Endothelial cell of umbilical vein (primary cell): ENCODE results near the gene KCNH1. TPM values are rescaled to one million over a fixed set of nuclear protein-coding genes. Genes with fewer than 3 reads are reported as not detected.

Experiments
- BruUV-seq: library from RNA; stranded (reverse); fragments of 400-500 nt; replicated peaks from 2 replicates; lab custom pipeline; 2021; lab: Mats Ljungman, UMichigan
- CTCF ChIA-PET: fragments of 300-600, 350-600 bp; sonication (Branson Sonifier 250); formaldehyde crosslinking; loops from one replicate; lab custom pipeline; 2021; ENCODE audit warnings: antibody characterized with exemption, inconsistent platforms; lab: Charles Lee
- POLR2A ChIA-PET: fragments of 300-600, 350-600 bp; sonication (Branson Sonifier 250); formaldehyde crosslinking; loops from one replicate; lab custom pipeline; 2021; ENCODE audit warnings: antibody characterized with exemption, inconsistent platforms; lab: Charles Lee
- DNase-seq: peaks from one replicate; pipeline ENCODE4 v3.0.0-alpha.2; 2011; ENCODE audit warnings: low read depth, low spot score
- FAIRE-seq: peaks from 2 replicates; lab custom pipeline; 2011; peaks lifted over from hg19 to GRCh38; lab: Jason Lieb, UNC
- H2AFZ ChIP-seq: 2 replicates; pipeline ENCODE4 v1.6.0; 2012; ENCODE audit warnings: low read depth, low read length, control low read depth, inconsistent platforms
- H3K27ac ChIP-seq: 2 replicates; pipeline ENCODE4 v1.5.1; 2011; ENCODE audit warnings: low read depth, mild to moderate bottlenecking, control low read depth, low read length, moderate library complexity; ENCODE audit not compliant: insufficient read depth
- H3K27me3 ChIP-seq, 2 experiments: 2 replicates each; pipeline versions ENCODE4 v1.6.0 to v1.6.1; 2011; ENCODE audit warnings: low read length in 2 of 2, mixed read lengths in 1 of 2; ENCODE audit not compliant: control insufficient read depth in 2 of 2, insufficient read depth in 2 of 2
- H3K36me3 ChIP-seq, 2 experiments: 2 replicates in 1 of 2; 3 replicates in 1 of 2; pipeline ENCODE4 v1.5.1; 2011; ENCODE audit warnings: low read length in 2 of 2, mild to moderate bottlenecking in 1 of 2, moderate library complexity in 1 of 2; ENCODE audit not compliant: control insufficient read depth in 2 of 2, insufficient read depth in 2 of 2; ENCODE audit errors: extremely low read depth in 1 of 2
- H3K4me1 ChIP-seq: 3 replicates; pipeline ENCODE4 v1.5.1; 2011; ENCODE audit warnings: mild to moderate bottlenecking, low read length; ENCODE audit not compliant: control insufficient read depth, insufficient read depth; ENCODE audit errors: extremely low read depth
- H3K4me2 ChIP-seq: 2 replicates; pipeline ENCODE4 v1.6.1; 2011; ENCODE audit warnings: low read length, control low read depth, mixed read lengths; ENCODE audit not compliant: insufficient read depth
- H3K4me3 ChIP-seq, 3 experiments: fragments of 200-600 bp in 1 of 3; sonication (generic), shearing (Covaris generic) in 1 of 3; replicated peaks in 1 of 3; 2 replicates each; pipeline ENCODE4 v1.5.1; 2011 to 2016; ENCODE audit warnings: control low read depth in 3 of 3, low read length in 3 of 3, mild to moderate bottlenecking in 2 of 3, inconsistent platforms in 1 of 3, low read depth in 1 of 3, moderate library complexity in 1 of 3; ENCODE audit not compliant: insufficient read depth in 1 of 3
- H3K79me2 ChIP-seq: 2 replicates; pipeline ENCODE4 v1.6.0; 2012; ENCODE audit warnings: low read length, inconsistent platforms; ENCODE audit not compliant: control insufficient read depth, insufficient read depth
- H3K9ac ChIP-seq: replicated peaks from 2 replicates; pipeline ENCODE3; 2011; ENCODE audit warnings: low read length, control low read depth; ENCODE audit not compliant: insufficient read depth; ENCODE audit errors: extremely low read depth
- H3K9me1 ChIP-seq: replicated peaks from 3 replicates; pipeline ENCODE4 v1.6.0; 2011; ENCODE audit warnings: mild to moderate bottlenecking, low read length; ENCODE audit not compliant: control insufficient read depth, insufficient read depth; ENCODE audit errors: extremely low read depth
- H3K9me3 ChIP-seq: replicated peaks from 2 replicates; pipeline ENCODE4 v1.5.1; 2012; ENCODE audit warnings: low read length, inconsistent platforms; ENCODE audit not compliant: control insufficient read depth, insufficient read depth
- H4K20me1 ChIP-seq: replicated peaks from 2 replicates; pipeline ENCODE3; 2011; ENCODE audit warnings: mild to moderate bottlenecking, low read length; ENCODE audit not compliant: control insufficient read depth, insufficient read depth; ENCODE audit errors: extremely low read depth
- EZH2 ChIP-seq: IDR thresholded peaks from 2 replicates; pipeline ENCODE4 v1.6.1; 2012; ENCODE audit warnings: borderline replicate concordance, low read depth, mild to moderate bottlenecking, moderate library complexity, low read length, inconsistent platforms; ENCODE audit not compliant: severe bottlenecking
- FOS ChIP-seq: IDR thresholded peaks from 2 replicates; pipeline ENCODE4 v1.6.1; 2011; ENCODE audit warnings: mild to moderate bottlenecking, low read length, moderate library complexity, borderline replicate concordance; ENCODE audit not compliant: insufficient read depth
- GATA2 ChIP-seq: IDR thresholded peaks from 2 replicates; pipeline ENCODE4 v1.7.0; 2011; ENCODE audit warnings: low read depth, mild to moderate bottlenecking, moderate library complexity, mixed read lengths, low read length; ENCODE audit not compliant: insufficient read length, insufficient read depth
- JUN ChIP-seq: IDR thresholded peaks from 2 replicates; pipeline ENCODE4 v1.6.1; 2011; ENCODE audit warnings: borderline replicate concordance, low read depth; ENCODE audit not compliant: insufficient read length, insufficient read depth
- MAX ChIP-seq: IDR thresholded peaks from 2 replicates; pipeline ENCODE4 v1.6.1; 2011; ENCODE audit not compliant: insufficient read depth, insufficient read length
- MYC ChIP-seq: IDR thresholded peaks from one replicate; pipeline ENCODE4 v1.6.1; 2011; ENCODE audit warnings: mild to moderate bottlenecking, low read depth, low read length
- POLR2A ChIP-seq: IDR thresholded peaks from 2 replicates; pipeline ENCODE4 v1.6.1; 2012; ENCODE audit warnings: low read depth, mild to moderate bottlenecking, control low read depth, low read length
- POLR2AphosphoS5 ChIP-seq: IDR thresholded peaks from 2 replicates; pipeline ENCODE4 v1.6.1; 2012; ENCODE audit warnings: low read depth, mild to moderate bottlenecking, control low read depth, low read length, moderate library complexity; ENCODE audit not compliant: insufficient read depth
- dilution Hi-C: fragments of 300-500 bp; cut with MboI; formaldehyde crosslinking; loops from one replicate; pipeline ENCODE4 v1.15.0; 2019; ENCODE audit warnings: low sequenced_read_pairs; ENCODE audit not compliant: extremely low pct_ligation_motif_present
- intact Hi-C: fragments of 100-400 bp; cut with micrococcal nuclease; formaldehyde crosslinking; loops from one replicate; pipeline ENCODE4 v1.10.0; 2022
- polyA plus RNA-seq, 4 experiments: library from polyadenylated mRNA; depleted of rRNA in 3 of 4; stranded (reverse) in 3 of 4; unstranded in 1 of 4; fragments of >200 nt; gene quantifications; 2 replicates each; pipeline versions ENCODE4 v1.2.1 to v1.2.3, GENCODE V29; 2011 to 2012; ENCODE audit warnings: missing spikeins in 1 of 4
- total RNA-seq: library from RNA; stranded (reverse); gene quantifications from 2 replicates; pipeline ENCODE4 v1.2.3, GENCODE V29; 2021
- TF ChIP-seq, protein P1 (sequence below), 2 donors: IDR thresholded peaks; 1 replicate in 1 of 2; 2 replicates in 1 of 2; pipeline ENCODE4 v1.5.1; 2011; ENCODE audit warnings: low read length in 2 of 2, mild to moderate bottlenecking in 2 of 2, moderate library complexity in 2 of 2, control low read depth in 1 of 2, inconsistent platforms in 1 of 2, low read depth in 1 of 2; ENCODE audit not compliant: insufficient read depth in 1 of 2; ENCODE audit errors: extremely low read depth in 1 of 2

Gene KCNH1
- total and polyA plus RNA-seq, 2 donors (not counting 3 experiments of a cell fraction or from before 2014, with no cell fraction given): not detected

DNA sequence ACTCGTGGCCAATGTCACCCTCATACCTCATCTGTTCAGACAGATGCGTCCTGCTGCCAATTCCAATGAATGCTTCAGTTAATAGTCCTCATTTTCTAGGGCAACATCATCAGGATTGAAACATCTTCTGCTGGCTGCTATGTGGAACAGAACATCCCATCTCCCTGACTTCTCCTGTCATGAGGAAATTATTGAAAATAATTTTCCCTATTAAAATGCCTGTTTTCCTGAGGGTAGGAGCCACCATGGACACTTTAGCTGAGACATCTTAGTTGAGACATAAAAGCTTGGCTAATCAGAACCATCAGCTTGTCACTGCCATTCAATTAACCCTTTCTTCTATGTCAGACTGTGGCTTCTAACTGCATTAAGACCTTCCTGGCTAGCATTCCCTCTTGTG lies 409.2 kb downstream of the KCNH1 start:
- POLR2A ChIA-PET: no interaction called here
- H3K27me3 ChIP-seq: no peaks in the 10 kb centered on the region
- dilution Hi-C loops (no loop called here), intact Hi-C loops (no loop called here)
- no TSS peak for BruUV-seq
- no peaks in the 10 kb centered on the region for H3K36me3 ChIP-seq
- FAIRE-seq (no peak), DNase-seq (no peak)
- no peaks in the 10 kb centered on the region for H3K79me2 ChIP-seq
- no peak overlapping the region for H2AFZ ChIP-seq
- CTCF ChIA-PET: no interaction called here
- H4K20me1 ChIP-seq: no peaks in the 10 kb centered on the region
- no peak overlapping the region for H3K9ac ChIP-seq
- no peak overlapping the region for H3K4me2 ChIP-seq
- no peaks in the 10 kb centered on the region for H3K9me1 ChIP-seq
- no peak overlapping the region for H3K4me3 ChIP-seq
- H3K4me1 ChIP-seq: no peaks in the 10 kb centered on the region
- H3K27ac ChIP-seq: no peak overlapping the region
- H3K9me3 ChIP-seq: peaks cover 4% of the 10 kb centered on the region
- TF ChIP-seq MAX: no peak
- no peak for TF ChIP-seq GATA2
- TF ChIP-seq POLR2AphosphoS5: no peak
- TF ChIP-seq EZH2: no peak
- no peak for TF ChIP-seq JUN
- no peak for TF ChIP-seq FOS
- no peak for TF ChIP-seq MYC
- no peak for TF ChIP-seq POLR2A
- TF ChIP-seq, protein P1, sequence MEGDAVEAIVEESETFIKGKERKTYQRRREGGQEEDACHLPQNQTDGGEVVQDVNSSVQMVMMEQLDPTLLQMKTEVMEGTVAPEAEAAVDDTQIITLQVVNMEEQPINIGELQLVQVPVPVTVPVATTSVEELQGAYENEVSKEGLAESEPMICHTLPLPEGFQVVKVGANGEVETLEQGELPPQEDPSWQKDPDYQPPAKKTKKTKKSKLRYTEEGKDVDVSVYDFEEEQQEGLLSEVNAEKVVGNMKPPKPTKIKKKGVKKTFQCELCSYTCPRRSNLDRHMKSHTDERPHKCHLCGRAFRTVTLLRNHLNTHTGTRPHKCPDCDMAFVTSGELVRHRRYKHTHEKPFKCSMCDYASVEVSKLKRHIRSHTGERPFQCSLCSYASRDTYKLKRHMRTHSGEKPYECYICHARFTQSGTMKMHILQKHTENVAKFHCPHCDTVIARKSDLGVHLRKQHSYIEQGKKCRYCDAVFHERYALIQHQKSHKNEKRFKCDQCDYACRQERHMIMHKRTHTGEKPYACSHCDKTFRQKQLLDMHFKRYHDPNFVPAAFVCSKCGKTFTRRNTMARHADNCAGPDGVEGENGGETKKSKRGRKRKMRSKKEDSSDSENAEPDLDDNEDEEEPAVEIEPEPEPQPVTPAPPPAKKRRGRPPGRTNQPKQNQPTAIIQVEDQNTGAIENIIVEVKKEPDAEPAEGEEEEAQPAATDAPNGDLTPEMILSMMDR (IDR thresholded peaks at IDR 0.05; ENCODE audit: extremely low read depth in 1 of 2, insufficient read depth in 1 of 2, low read depth in 1 of 2, low read length in 2 of 2): no peak
